ENCODE data around the gene MBP.

- TF ChIP-seq POLR2AphosphoS5 (IDR thresholded peaks at IDR 0.05): no peak
- no peak for TF ChIP-seq CTCF (IDR thresholded peaks at IDR 0.05 in 8 of 11, conservative IDR thresholded peaks at IDR 0.05 in 3 of 11)
These were observed 180.9 kb downstream of the MBP start for GRCh38 chr18:76951456-76952247.

All from spleen (tissue), 7 donors.